ENCODE results near the gene WDR33.
"Not testable (repeated sequence)": the region's sequence is repeated elsewhere in the genome, so short reads cannot be mapped to it uniquely, and the experiment has no call there.

WDR33 gene

DNA sequence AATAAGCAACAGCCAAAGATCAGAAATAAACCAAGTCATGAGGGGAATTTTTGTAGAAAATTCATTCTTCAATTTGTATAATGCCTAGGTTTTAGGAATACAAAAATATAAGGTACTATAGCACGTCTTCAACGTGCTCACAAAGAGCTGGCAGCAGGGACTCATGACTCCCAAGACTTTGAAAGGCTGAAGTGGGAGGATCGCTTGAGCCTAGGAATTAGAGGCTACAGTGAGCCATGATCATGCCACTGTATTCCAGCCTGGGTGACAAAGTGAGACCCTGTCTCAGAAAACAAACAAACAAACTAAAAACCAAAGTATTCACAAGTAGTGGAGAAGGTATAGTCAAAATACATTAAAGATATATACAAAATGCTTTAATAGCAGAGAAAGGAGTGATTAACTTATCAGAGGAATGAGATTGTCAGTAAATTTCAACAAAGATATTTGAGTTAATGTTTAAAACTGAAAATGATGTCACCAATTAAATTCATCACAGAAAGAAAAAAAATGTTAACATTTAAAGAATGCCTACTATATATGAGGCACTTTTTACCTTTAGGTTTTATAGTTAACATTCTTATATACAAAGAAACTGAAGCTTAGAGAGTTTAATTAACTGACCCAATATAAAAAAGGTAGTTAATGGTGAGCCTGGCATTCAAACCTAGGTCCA lies 3.2 kb downstream of the WDR33 start:
- no peak for DNase-seq

DNA sequence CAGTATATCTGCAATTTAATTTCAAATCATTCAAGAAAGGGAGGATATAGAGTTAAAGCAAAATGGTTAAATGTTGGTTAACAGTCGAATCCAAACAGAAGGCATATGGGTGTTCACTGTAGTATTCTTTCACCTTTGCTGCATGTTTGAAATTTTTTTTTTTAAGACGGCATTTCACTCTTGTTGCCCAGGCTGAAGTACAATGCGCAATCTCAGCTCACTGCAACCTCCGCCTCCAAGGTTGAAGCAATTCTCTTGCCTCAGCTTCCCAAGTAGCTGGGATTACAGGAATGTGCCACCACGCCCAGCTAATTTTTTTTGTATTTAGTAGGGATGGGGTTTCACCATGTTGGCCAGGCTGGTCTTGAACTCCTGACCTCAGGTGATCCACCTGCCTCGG lies 4.1 kb downstream of the WDR33 start:
- DNase-seq: not testable (repeated sequence)

DNA sequence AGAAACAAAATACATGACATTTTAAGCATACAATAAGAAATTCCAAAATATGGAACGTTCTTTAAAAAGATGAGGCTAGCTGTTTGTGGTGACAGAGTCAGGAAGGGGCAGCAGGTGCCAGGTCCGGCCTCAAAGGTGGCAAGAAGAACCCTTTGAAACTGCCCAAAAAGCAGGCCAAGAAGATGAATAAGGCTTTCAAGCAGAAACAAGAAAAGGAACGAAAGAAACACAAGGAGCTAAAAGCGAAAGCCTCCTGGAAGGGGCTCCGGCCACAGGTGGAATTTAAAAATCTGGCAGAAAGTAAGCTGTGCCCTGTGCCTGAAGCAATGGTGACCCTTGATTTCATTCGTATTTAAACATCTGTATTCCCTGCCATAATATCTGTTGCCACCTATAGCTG lies 5.5 kb downstream of the WDR33 start:
- DNase-seq: no peak

DNA sequence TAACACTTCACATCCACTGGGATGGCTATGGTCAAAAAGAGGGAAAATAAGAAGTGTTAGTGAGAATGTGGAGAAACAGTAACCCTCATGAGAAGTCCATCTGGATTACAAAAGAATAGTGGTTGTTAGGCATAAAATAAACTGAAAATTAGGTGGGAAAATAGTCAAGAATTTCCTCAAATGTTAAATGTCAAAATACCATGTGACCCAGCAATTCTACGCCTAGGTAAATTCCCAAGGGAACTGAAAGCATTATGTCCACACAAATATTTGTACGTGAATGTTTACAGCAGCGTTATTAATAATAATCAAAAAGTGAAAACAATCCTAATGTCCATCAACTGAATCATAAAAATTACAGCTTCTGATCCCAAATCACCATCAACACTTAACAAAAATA lies 11.0 kb downstream of the WDR33 start:
- no peak for DNase-seq

DNA sequence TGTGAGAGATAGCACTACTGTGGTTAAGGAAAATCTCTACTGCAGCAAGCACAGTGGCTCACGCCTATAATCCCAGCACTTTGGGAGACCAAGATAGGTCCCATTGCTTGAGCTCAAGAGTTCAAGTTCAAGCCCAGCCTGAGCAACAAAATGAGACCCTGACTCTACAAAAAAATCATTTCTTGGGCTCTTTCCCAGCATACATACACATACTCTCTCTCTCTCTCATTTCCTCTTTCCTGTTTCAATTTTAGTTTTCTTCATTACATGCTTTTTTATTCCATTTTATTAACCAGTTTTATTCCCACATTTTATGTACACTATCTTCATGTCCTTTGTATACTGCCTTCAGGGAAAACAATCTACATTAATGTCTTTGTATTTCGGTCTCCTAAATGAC lies 14.6 kb downstream of the WDR33 start:
- no peak for DNase-seq

DNA sequence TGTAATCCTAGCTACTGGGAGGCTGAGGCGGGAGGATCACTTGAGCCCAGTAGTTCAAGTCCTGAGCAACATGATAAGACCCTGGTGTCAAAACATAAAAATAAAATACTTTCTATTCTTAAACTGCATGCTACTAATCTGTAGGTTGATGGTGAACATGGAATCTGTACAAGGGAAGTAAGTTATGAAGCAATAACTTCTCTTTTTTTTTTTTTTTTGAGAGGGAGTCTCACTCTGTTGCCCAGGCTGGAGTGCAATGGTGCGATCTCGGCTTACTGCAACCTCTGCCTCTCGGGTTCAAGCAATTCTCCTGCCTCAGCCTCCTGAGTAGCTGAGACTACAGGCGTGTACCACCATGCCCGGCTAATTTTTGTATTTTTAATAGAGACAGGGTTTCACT lies 16.1 kb downstream of the WDR33 start:
- DNase-seq: not testable (repeated sequence)

DNA sequence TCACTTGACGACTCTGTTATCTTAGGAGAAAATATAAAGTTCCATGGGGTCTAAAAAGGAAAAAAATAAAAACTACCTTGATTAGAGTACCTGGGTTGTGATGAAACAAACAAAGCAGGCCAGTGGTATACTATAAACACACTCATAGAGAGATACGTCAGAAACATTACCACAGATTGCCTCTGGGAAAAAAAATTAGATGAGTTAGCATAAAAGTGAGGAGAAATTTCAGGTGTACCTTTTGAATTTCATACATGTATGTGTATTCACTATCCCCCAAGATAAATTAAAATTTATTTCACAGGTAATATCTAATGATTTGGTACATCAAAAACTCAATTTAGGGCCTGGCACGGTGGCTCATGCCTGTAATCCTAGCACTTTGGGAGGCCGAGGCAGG lies 18.2 kb downstream of the WDR33 start:
- DNase-seq: no peak

DNA sequence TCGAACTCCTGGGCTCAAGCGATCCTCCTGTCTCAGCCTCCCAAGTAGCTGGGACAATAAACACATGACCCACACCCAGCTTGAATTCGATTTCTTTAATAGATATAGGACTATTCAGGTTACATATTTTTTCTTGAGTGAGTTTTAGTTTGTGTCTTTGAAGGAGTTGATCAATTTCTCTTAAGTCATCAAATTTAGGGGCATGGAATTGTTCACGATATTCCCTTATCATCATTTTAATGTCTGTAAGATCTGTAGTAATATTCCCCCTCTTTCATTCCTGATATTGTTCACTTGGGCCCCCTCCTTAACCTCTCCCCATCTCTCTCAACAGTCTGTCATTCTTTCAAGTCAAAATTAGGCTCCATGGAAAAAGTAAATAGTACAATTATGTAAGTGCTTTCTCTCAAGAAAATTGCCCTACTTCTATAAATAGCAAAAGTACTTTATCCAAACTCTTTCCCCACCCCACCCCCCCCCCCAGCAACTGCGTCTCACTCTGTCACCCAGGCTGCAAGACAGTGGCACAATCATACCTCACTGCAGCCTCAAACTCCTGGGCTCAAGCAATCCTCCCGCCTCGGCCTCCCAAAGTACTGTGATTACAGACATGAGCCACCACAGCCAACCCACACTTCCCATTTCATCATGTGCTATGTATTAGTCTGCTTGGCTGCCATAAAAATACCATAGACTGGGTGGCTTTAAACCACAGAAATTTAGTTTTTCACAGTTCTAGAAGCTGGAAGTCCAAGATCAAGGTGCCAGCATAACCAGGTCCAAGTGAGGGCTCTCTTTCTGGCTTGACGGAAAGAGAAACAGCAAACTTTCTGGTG lies 20.1 kb downstream of the WDR33 start:
- DNase-seq: no peak

DNA sequence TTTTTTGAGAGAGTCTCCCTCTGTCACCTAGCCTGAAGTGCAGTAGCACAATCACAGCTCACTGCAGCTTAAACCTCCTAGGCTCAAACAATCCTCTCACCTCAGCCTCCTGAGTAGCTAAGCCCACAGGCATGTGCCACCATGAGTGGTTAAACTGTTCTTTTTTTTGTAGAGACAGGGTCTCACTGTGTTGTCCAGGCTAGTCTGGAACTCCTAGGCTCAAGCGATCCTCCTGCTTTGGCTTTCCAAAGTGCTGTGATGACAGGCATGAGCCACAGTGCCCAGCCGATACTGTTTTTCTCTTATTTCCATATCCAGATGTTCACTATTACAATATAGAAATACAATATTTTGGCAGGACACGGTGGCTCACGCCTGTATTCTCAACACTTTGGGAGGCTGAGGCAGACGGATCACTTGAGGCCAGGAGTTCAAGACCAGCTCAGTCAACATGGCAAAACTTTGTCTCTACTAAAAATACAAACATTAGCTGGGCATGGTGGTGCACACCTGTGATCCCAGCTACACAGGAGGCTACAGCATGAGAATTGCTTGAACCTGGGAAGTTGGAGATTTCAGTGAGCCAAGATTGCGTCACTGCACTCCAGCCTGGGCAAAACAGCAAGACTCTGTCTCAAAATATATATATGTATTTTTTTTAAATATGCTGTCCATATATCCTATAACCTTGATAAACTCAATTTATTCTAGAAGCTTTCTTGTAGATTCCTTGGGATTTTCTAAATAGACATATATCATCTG lies 24.7 kb downstream of the WDR33 start:
- no peak for DNase-seq

DNA sequence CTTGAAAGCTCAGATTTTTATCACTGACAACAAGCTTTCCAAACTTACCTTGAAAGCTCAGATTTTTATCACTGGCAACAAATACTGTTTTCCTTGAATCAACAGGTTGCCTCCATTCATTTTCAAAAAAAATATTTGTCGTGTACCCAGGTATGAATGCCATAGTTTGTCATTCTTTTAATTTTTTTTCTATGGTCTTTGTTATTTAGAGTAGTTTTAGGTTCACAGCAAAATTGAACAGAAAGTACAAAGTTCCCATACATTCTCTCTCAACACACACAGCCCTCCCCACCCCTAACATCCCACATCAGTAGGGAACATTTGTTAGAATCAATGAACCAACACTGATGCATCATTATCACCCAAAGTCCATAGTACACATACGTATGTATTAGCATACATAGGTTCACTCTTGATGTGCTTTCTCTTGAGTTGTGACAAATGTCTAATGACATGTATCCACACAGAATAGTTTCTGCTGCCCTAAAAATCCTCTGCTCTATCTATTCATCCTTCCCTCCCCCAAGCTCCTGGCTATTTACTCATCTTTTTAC lies 25.9 kb downstream of the WDR33 start:
- DNase-seq: no peak

DNA sequence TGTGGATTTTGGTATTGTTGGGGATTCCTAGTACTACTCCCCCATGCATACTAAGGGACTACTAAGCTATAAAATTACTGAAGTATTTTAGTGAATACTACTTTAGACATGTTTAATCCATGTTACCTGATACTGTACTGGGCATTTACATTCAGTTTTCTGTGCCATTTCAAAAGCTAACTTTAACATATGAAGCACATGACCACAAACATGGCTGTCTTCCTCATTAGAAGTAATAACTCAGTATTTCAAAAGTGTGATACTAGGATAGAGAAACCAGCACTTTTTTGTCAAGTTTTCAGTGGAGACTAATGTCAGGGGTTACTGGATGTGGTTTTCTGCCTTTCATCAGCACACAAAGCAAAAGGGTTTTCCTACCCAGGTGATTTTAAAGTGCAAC lies 27.9 kb downstream of the WDR33 start:
- DNase-seq: no peak

DNA sequence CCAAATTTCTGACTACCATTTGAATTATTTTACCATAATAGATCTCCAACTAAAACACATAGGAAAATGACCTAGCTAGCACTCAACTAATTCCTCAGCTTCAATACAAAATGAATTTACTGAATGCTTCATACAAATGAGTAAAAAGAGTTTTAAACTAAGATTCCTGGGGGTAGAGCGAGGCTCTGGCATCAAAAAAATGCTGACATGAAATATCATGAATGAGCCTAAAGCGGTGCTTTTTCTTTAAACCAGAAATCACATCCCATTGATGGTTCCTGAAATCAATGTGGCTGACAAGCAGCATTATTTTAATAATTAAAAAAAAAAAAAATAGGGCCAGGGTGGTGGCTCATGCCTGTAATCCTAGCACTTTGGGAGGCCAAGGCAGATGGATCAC lies 32.1 kb downstream of the WDR33 start:
- DNase-seq: no peak

DNA sequence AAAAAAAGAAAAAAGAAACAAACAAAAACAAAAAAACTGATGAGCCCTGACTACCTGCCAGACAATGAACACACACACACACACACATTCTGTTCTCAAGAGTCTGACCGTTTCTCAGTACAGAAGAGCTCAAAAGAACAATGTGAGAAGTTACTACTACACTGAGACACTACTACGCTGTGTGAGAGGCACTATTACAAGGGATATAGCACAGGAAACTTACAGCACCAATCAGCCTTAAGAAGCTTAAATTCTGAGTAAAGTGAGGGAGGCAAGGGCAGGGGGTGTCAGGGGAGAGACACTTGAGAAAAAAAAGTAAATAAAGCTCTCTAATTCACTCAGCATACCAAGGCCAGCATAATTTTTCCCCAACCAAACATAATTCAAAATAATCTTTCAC lies 32.5 kb downstream of the WDR33 start:
- DNase-seq: no peak

DNA sequence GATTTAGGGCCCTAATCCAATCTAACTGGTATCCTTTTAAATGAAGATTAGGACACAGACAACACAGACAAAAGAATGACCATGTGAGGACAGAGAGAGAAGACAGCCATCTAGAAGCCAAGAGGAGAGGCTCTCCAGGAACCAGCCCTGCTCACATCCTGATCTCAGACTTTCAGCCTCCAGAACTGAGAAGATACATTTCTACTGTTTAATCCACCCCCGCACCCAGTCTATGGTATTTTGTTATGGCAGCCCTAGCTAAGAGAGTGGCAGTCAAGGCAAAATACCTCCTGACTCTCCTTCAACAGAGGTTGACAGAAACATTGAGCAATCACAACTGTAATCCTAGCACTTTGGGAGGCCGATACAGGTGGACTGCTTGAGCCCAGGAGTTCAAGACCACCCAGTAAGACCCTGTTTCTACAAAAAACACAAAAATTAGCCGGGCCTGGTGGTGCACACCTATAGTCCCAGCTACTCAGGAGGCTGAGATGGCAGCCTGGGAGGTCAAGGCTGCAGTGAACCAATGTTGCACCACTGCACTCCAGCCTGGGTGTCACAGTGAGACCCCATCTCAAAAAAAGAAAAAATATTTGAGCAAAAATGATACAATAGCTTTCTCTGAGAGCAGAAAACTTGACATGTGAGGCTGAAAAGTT lies 34.7 kb downstream of the WDR33 start:
- DNase-seq: no peak

DNA sequence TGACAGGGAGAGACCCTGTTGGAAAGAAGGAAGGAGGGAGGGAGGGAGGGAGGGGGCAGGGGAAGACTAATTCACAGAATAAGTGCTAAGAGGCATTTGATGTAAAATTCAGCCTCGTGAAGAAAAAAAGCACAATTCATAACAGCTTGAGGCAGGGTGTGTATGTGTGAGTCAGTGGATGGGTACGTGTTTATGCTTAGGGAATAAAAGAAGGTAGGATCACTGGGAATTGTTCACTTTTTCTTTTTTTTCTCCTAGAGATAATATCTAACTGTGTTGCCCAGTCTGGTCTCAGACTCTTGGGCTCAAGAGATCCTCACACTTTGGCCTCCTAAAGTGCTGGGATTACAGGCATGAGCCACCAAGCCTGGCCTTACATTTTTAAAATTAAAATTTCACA lies 39.2 kb downstream of the WDR33 start:
- no peak for DNase-seq

DNA sequence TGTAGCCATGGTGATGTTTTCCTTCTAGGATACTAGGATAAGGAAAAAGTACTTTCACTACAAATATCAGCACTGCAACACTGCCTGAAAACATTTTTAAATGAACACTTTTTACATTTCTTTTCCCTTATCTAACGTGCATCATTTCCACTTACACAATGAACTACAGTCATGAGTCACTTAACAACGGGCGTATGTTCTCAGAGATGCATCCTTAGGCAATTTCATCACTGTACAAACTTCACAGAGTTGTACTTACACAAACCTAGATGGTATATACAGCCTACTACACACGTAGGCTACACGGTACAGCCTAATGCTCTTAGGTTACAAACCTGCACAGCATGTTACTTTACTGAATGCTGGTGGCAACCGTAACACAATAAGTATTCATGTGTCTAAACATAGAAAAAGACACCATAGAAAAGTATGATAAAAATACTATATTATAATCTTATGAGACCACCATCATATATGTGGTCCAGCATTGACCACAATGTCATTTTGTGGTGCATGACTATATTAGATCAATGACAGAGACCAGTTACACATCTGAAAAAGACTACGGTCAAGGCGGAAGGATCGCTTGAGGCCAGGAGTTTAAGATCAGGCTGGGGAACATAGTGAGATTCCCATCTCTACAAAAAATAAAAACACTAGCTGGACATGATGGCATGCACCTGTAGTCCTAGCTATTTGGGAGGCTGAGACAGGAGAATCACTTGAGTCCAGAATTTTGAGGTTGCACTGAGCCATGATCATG lies 39.8 kb downstream of the WDR33 start:
- DNase-seq: no peak

DNA sequence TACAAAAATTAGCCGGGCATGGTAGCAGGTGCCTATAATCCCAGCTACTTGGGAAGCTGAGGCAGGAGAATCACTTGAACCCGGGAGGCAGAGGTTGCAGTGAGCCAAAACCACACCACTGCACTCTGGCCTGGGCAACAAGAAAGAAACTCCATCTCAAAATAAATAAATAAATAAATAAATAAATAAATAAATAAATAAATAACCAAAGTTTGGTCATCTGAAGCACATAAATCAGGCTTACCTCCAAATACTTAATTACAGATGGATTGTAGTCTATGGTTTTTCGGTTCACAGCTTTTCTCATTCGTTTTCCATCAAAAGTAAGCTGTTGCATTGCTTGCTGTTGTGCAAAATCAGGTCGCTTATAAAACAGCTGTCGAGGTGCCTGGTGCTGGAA lies 40.4 kb downstream of the WDR33 start:
- DNase-seq: not testable (repeated sequence)

DNA sequence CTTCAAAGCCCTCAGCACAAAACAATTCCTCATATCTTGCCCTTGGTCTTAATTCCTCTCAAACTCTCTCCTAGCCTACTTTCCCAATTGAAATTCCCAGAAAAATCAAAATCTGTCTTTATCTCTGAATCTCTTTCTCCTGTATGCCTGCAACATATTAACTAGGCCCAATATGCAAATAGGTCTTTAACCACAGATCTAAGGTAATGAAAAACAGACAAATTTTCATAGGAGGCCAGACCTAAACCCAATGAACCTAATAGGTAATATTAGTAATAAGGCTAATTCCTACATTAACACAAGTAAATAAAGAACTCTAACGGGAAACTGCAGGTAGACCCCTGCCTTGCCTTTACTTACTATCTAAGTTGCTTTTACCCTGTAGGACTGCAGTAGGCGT lies 41.4 kb downstream of the WDR33 start:
- no peak for DNase-seq

DNA sequence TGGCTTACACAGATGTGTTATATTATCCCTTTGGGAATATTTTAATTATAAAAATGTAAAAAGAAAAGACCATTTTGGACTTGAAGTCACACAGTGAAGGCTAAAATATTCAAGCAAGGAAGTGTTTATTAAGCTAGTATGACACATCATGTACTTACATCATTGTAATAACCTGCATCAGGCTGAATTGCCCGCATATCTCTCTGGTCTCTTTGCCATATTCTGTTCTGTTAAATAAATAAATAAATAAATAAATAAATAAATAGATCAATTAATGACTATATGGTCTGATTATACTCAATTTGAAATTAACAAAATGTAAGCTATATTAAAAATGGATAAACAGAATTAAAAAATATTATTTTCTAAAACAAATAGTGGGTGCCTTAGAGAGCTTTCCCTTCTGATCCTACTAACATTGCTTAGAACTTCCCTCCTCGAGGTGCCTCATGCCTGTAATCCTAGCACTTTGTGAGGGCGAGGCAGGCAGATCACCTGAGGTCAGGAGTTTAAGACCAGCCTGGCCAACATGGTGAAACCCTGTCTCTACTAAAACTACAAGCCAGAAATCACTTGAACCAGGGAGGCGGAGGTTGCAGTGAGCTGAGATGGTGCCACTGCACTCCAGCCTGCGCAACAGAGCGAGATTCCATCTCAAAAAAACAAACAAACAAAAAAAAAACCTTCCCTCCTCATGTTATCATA lies 42.0 kb downstream of the WDR33 start:
- no peak for DNase-seq

DNA sequence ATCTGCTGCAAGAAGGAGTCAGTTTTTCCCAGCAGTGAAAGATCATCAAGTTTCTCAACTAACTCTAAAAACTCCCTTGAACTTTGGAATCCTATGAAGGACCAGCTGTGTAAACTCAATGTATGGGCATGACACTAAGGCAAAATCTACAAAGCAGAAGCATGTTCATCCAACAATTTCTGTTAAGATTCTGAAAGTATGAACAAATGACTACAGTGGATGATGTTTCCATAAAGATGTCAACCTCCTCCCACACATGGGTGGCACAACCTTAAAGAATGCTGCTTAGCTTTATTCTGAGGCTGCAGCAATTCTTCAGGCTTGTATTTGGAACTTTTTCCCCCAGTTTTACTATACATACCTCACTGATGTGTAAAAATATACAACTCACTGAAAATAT lies 47.2 kb downstream of the WDR33 start:
- DNase-seq: no peak

DNA sequence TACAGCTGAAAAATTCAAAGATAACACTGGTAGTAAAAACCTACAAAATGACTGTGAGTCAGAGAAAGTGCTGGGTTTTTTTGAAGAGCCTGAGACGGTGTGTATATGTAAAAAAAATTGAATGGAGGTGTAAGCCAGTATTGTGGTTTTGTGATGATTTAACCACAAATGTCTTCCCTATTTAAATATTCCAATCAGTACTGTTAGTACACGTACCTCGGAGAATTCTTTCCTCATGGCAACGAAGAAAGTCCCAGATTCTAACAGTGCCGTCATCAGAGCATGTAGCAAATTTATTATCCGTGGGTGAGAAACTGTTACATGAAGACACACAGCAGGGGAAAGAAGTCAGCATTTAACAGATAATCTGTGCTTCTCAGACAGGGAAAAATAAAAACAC lies 48.1 kb downstream of the WDR33 start:
- no peak for DNase-seq

DNA sequence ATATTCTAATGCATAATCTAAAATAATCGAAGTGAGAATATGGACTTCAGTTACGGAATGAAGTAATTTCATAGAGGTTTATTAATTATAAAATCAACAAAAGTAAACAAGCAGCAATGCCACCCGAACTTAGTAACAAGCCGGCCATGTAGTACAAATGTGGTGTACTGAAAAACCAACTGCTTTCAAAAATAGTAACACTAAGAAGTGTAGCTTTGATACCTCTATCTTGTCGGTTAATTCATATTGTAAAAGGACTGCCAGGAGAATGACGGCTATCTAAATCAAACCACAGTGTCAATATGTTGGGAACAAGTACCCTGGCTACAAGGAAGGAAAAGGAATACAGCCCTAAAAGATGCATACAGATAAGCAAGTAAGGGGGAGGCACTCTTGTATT lies 48.5 kb downstream of the WDR33 start:
- no peak for DNase-seq
